IMR-90 (cell line): ENCODE results near the gene SOCS6. TPM values are rescaled to one million over a fixed set of nuclear protein-coding genes. Genes with fewer than 3 reads are reported as not detected.

Experiments
- ATAC-seq: fragments of 200-7000 bp; cut with Tn5 transposase; 2 replicates; pipeline ENCODE4 v1.9.1; 2020; ENCODE audit warnings: low read depth, mild to moderate bottlenecking, moderate library complexity
- BruUV-seq: library from RNA; stranded (reverse); fragments of 400-500 nt; replicated peaks from 2 replicates; lab custom pipeline; 2021; lab: Mats Ljungman, UMichigan
- CTCF ChIA-PET: fragments of 300-600 bp; formaldehyde crosslinking; extraction: SDS; loops from one replicate; lab custom pipeline; 2021; ENCODE audit warnings: antibody characterized with exemption; lab: Yijun Ruan, JAX
- POLR2A ChIA-PET: fragments of 300-600 bp; sonication (Branson Sonifier 250); formaldehyde crosslinking; loops from one replicate; lab custom pipeline; 2022; ENCODE audit warnings: antibody characterized with exemption; ENCODE audit not compliant: unreplicated experiment; lab: Charles Lee
- DNase-seq: peaks from one replicate; pipeline ENCODE4 v3.0.0; 2013
- H2AFZ ChIP-seq: replicated peaks from 2 replicates; pipeline ENCODE3; 2013; ENCODE audit warnings: low read length, mild to moderate bottlenecking; ENCODE audit not compliant: poor library complexity
- H2AK5ac ChIP-seq: 2 replicates; pipeline ENCODE4 v1.6.1; 2013; ENCODE audit warnings: low read depth, low read length, inconsistent platforms
- H2AK9ac ChIP-seq: replicated peaks from 2 replicates; pipeline ENCODE3; 2013; ENCODE audit warnings: mild to moderate bottlenecking, low read depth, low read length, moderate library complexity; ENCODE audit not compliant: poor library complexity
- H2BK120ac ChIP-seq: 2 replicates; pipeline ENCODE4 v1.6.1; 2013; ENCODE audit warnings: low read depth, low read length, inconsistent platforms
- H2BK15ac ChIP-seq: 3 replicates; pipeline ENCODE4 v1.6.1; 2013; ENCODE audit warnings: low read depth, low read length, inconsistent platforms
- H2BK20ac ChIP-seq: 2 replicates; pipeline ENCODE4 v1.6.1; 2013; ENCODE audit warnings: low read depth, mild to moderate bottlenecking, inconsistent platforms, low read length, moderate library complexity
- H2BK5ac ChIP-seq: 2 replicates; pipeline ENCODE4 v1.6.1; 2013; ENCODE audit warnings: mild to moderate bottlenecking, low read depth, low read length, inconsistent platforms; ENCODE audit not compliant: poor library complexity, severe bottlenecking
- H3K14ac ChIP-seq: replicated peaks from 2 replicates; pipeline ENCODE4 v1.6.1; 2013; ENCODE audit warnings: low read depth, low read length, inconsistent platforms
- H3K18ac ChIP-seq: 2 replicates; pipeline ENCODE4 v1.6.1; 2013; ENCODE audit warnings: low read depth, low read length, control low read depth
- H3K23ac ChIP-seq: 2 replicates; pipeline ENCODE4 v1.6.1; 2013; ENCODE audit warnings: low read depth, low read length, inconsistent platforms
- H3K27ac ChIP-seq: 2 replicates; pipeline ENCODE4 v1.5.1; 2013; ENCODE audit warnings: mild to moderate bottlenecking, control low read depth, low read length; ENCODE audit not compliant: insufficient read depth
- H3K27me3 ChIP-seq: 2 replicates; pipeline ENCODE4 v1.6.1; 2013; ENCODE audit warnings: low read length; ENCODE audit not compliant: control insufficient read depth, insufficient read depth
- H3K36me3 ChIP-seq: 2 replicates; pipeline ENCODE4 v1.6.1; 2013; ENCODE audit warnings: low read length, mixed read lengths; ENCODE audit not compliant: control insufficient read depth, insufficient read depth
- H3K4ac ChIP-seq: 2 replicates; pipeline ENCODE4 v1.6.1; 2013; ENCODE audit warnings: low read depth, low read length, inconsistent platforms
- H3K4me1 ChIP-seq: 2 replicates; pipeline ENCODE4 v1.6.1; 2013; ENCODE audit warnings: low read length, mixed read lengths; ENCODE audit not compliant: control insufficient read depth, insufficient read depth
- H3K4me2 ChIP-seq: 2 replicates; pipeline ENCODE4 v1.6.1; 2013; ENCODE audit warnings: low read depth, mild to moderate bottlenecking, control low read depth, low read length, moderate library complexity
- H3K4me3 ChIP-seq: 2 replicates; pipeline ENCODE4 v1.5.1; 2013; ENCODE audit warnings: low read depth, mild to moderate bottlenecking, control low read depth, low read length, moderate library complexity; ENCODE audit not compliant: insufficient read depth
- H3K56ac ChIP-seq: 2 replicates; pipeline ENCODE4 v1.6.1; 2013; ENCODE audit warnings: low read length, inconsistent platforms; ENCODE audit not compliant: insufficient read depth; ENCODE audit errors: extremely low read depth
- H3K79me1 ChIP-seq, 2 experiments: 2 replicates each; pipeline ENCODE4 v1.6.1; 2013; ENCODE audit warnings: low read length in 2 of 2, inconsistent platforms in 1 of 2, low read depth in 1 of 2
- H3K9ac ChIP-seq: 2 replicates; pipeline ENCODE4 v1.6.1; 2013; ENCODE audit warnings: low read depth, low read length, control low read depth
- H3K9me1 ChIP-seq: 2 replicates; pipeline ENCODE4 v1.6.1; 2013; ENCODE audit warnings: low read length, inconsistent platforms; ENCODE audit not compliant: insufficient read depth
- H3K9me3 ChIP-seq: 2 replicates; pipeline ENCODE4 v1.6.1; 2013; ENCODE audit warnings: low read length; ENCODE audit not compliant: control insufficient read depth, insufficient read depth
- H4K20me1 ChIP-seq: 2 replicates; pipeline ENCODE4 v1.6.1; 2013; ENCODE audit warnings: low read length, inconsistent platforms; ENCODE audit not compliant: insufficient read depth
- H4K5ac ChIP-seq: 2 replicates; pipeline ENCODE4 v1.6.1; 2013; ENCODE audit warnings: mild to moderate bottlenecking, low read depth, low read length, control low read depth
- H4K8ac ChIP-seq, 2 experiments: 2 replicates each; pipeline ENCODE4 v1.6.1; 2013; ENCODE audit warnings: low read depth in 2 of 2, low read length in 2 of 2, control low read depth in 1 of 2, inconsistent platforms in 1 of 2
- H4K91ac ChIP-seq: 2 replicates; pipeline ENCODE4 v1.6.1; 2013; ENCODE audit warnings: low read depth, low read length, inconsistent platforms; ENCODE audit not compliant: insufficient read depth
- BHLHE40 ChIP-seq: fragments of 150-350 bp; IDR thresholded peaks from 2 replicates; pipeline ENCODE4 v1.6.1; 2016; ENCODE audit warnings: mild to moderate bottlenecking, low read depth, low read length
- CEBPB ChIP-seq: IDR thresholded peaks from 2 replicates; pipeline ENCODE4 v1.6.1; 2012; ENCODE audit warnings: low read depth, low read length, improper control_type of control experiment
- CHD1 ChIP-seq: IDR thresholded peaks from 2 replicates; pipeline ENCODE4 v1.6.1; 2012; ENCODE audit warnings: low read depth, low read length, improper control_type of control experiment
- CTCF ChIP-seq: conservative IDR thresholded peaks from 2 replicates; pipeline ENCODE4 v1.5.1; 2012; ENCODE audit warnings: mild to moderate bottlenecking, low read depth, low read length, improper control_type of control experiment
- ELK1 ChIP-seq: fragments of 150-350 bp; IDR thresholded peaks from 2 replicates; pipeline ENCODE4 v1.6.1; 2016; ENCODE audit warnings: low read depth, mild to moderate bottlenecking, low read length, moderate library complexity, borderline replicate concordance
- FOS ChIP-seq: fragments of 150-350 bp; IDR thresholded peaks from 2 replicates; pipeline ENCODE4 v1.6.1; 2016; ENCODE audit warnings: low read depth, low read length
- MAFK ChIP-seq: IDR thresholded peaks from 2 replicates; pipeline ENCODE4 v1.6.1; 2012; ENCODE audit warnings: low read depth, low read length, improper control_type of control experiment
- MAZ ChIP-seq: IDR thresholded peaks from 2 replicates; pipeline ENCODE4 v1.6.1; 2012; ENCODE audit warnings: low read depth, mild to moderate bottlenecking, low read length, improper control_type of control experiment, moderate library complexity, borderline replicate concordance
- MXI1 ChIP-seq: IDR thresholded peaks from 2 replicates; pipeline ENCODE4 v1.6.1; 2012; ENCODE audit warnings: low read depth, mild to moderate bottlenecking, low read length, moderate library complexity, borderline replicate concordance
- NFE2L2 ChIP-seq: fragments of 150-350 bp; IDR thresholded peaks from 2 replicates; pipeline ENCODE4 v1.6.1; 2016; ENCODE audit warnings: low read depth, mild to moderate bottlenecking, low read length
- POLR2A ChIP-seq: IDR thresholded peaks from 2 replicates; pipeline ENCODE4 v1.6.1; 2012; ENCODE audit warnings: mild to moderate bottlenecking, low read depth, low read length
- RAD21 ChIP-seq: IDR thresholded peaks from 2 replicates; pipeline ENCODE4 v1.6.1; 2012; ENCODE audit warnings: low read length, improper control_type of control experiment
- RCOR1 ChIP-seq: IDR thresholded peaks from 2 replicates; pipeline ENCODE4 v1.6.1; 2012; ENCODE audit warnings: mild to moderate bottlenecking, low read length, improper control_type of control experiment; ENCODE audit not compliant: insufficient replicate concordance
- RFX5 ChIP-seq: IDR thresholded peaks from 2 replicates; pipeline ENCODE4 v1.8.0; 2012; ENCODE audit warnings: low read depth, mild to moderate bottlenecking, low read length, moderate library complexity
- SMC3 ChIP-seq: fragments of 150-350 bp; IDR thresholded peaks from 2 replicates; pipeline ENCODE4 v1.6.1; 2016; ENCODE audit warnings: low read depth, mild to moderate bottlenecking, antibody characterized with exemption, low read length, moderate library complexity
- WGBS, 2 experiments: methylation state at CpG; one replicate each; pipeline versions ENCODE4 v1.1.5 to v1.1.7; 2013; ENCODE audit warnings: missing lambda C conversion rate in 2 of 2; ENCODE audit not compliant: insufficient read length in 1 of 2; ENCODE audit errors: extremely low coverage in 2 of 2; 5-methylcytosine and 5-hydroxymethylcytosine counted together
- dilution Hi-C: fragments of 300-500 bp; cut with HindIII; formaldehyde crosslinking; loops from one replicate; pipeline ENCODE4 v1.14.3; 2018; ENCODE audit warnings: low sequenced_read_pairs; ENCODE audit not compliant: unreplicated experiment
- in situ Hi-C: fragments of 300-500 bp; cut with MboI; formaldehyde crosslinking; loops from 3 replicates; pipeline ENCODE4 v1.14.3; 2019; ENCODE audit warnings: low sequenced_read_pairs, inconsistent platforms, mixed read lengths
- intact Hi-C: fragments of 100-400 bp; cut with micrococcal nuclease; formaldehyde crosslinking; loops from 2 replicates; pipeline ENCODE4 v1.10.0; 2022
- polyA plus RNA-seq, 3 experiments: library from polyadenylated mRNA; depleted of rRNA; stranded (reverse); fragments of >200 nt; gene quantifications; 2 replicates each; pipeline ENCODE4 v1.2.3, GENCODE V29; 2012; ENCODE audit warnings: low replicate concordance in 1 of 3
- total RNA-seq: library from RNA; depleted of rRNA; stranded (reverse); fragments of >200 nt; gene quantifications from 2 replicates; pipeline ENCODE4 v1.2.3, GENCODE V29; 2012

Gene SOCS6
- total and polyA plus RNA-seq, 2 of the 4 experiments (the other 2 are of a cell fraction) = 21.3 to 57.4 TPM

GRCh38 chr18:70354771-70355170 lies 65.9 kb downstream of the SOCS6 start:
- Histone ChIP-seq H3K9me3 (no peaks in the 10 kb centered on the region), H2AFZ (no peak overlapping the region), H4K20me1 (no peaks in the 10 kb centered on the region), H3K56ac (no peak overlapping the region), H3K9me1 (no peaks in the 10 kb centered on the region), H3K4ac (no peak overlapping the region), H3K27me3 (no peaks in the 10 kb centered on the region), H3K14ac (no peak overlapping the region), H4K5ac (no peak overlapping the region), H3K27ac (no peak overlapping the region), H3K9ac (no peak overlapping the region), H2BK5ac (no peak overlapping the region), H2BK15ac (no peak overlapping the region), H3K4me2 (no peak overlapping the region), H3K4me1 (no peaks in the 10 kb centered on the region; the same call in 1 of the 2 replicates), H3K18ac (no peak overlapping the region), H2AK5ac (no peak overlapping the region), H3K4me3 (no peak overlapping the region), H4K8ac (no peak overlapping the region), H4K91ac (no peak overlapping the region), H3K36me3 (peaks cover 2% of the 10 kb centered on the region; the same call in 1 of the 2 replicates), H2BK120ac (no peak overlapping the region), H3K79me1 (0 out of 4 replicates have a peak, but pooled peaks cover 0 to 3% of the 10 kb centered on the region in 2 experiments), H2AK9ac (no peak overlapping the region), H2BK20ac (no peak overlapping the region), H3K23ac (no peak overlapping the region)
- in situ Hi-C loops = no loop called here
- ChIA-PET CTCF (interaction anchor here (1.2 kb wide), 1 partner anchor 11 kb away, joined by 3 read pairs; no protein-coding TSS in a partner anchor), POLR2A (no interaction called here)
- dilution Hi-C loops = no loop called here
- intact Hi-C loops = no loop called here
- DNase-seq (no peak), ATAC-seq (no peak)
- no peak for TF ChIP-seq ELK1
- no peak for TF ChIP-seq RAD21
- no peak for TF ChIP-seq MAZ
- no peak for TF ChIP-seq SMC3
- TF ChIP-seq MAFK = no peak
- no peak for TF ChIP-seq CTCF
- TF ChIP-seq CEBPB = no peak
- no peak for TF ChIP-seq POLR2A
- no peak for TF ChIP-seq FOS
- no peak for TF ChIP-seq RFX5
- no peak for TF ChIP-seq CHD1
- no peak for TF ChIP-seq MXI1
- no peak for TF ChIP-seq RCOR1
- TF ChIP-seq BHLHE40 = no peak
- no peak for TF ChIP-seq NFE2L2
- 60% methylated on average over 1 of the region's 2 CpGs; no CpG with 5 or more reads in 1 of the 2 experiments for WGBS, 2 experiments
- no TSS peak for BruUV-seq
